ENCODE measurements around the gene MSRB3.

DNA sequence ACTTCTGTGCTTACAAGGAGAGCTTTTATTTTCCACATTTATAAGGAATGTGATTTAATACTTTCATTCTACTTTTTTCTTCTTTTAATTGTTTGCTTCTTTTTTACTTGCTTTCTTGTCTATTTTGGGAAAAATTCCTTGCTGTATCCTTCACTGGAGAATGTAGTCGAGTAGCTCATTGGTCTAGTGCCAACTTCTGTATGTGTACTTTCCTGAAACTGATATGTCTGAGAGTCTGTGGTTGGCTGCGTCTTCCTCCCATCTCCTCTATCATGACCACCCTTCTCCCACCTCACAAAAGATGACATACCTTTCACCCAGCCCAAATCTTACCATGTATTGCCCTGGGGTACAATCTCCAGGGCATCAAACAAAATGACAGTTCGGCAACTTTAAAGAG is 51.8 kb downstream of the MSRB3 start:
- TF ChIP-seq, protein P1, sequence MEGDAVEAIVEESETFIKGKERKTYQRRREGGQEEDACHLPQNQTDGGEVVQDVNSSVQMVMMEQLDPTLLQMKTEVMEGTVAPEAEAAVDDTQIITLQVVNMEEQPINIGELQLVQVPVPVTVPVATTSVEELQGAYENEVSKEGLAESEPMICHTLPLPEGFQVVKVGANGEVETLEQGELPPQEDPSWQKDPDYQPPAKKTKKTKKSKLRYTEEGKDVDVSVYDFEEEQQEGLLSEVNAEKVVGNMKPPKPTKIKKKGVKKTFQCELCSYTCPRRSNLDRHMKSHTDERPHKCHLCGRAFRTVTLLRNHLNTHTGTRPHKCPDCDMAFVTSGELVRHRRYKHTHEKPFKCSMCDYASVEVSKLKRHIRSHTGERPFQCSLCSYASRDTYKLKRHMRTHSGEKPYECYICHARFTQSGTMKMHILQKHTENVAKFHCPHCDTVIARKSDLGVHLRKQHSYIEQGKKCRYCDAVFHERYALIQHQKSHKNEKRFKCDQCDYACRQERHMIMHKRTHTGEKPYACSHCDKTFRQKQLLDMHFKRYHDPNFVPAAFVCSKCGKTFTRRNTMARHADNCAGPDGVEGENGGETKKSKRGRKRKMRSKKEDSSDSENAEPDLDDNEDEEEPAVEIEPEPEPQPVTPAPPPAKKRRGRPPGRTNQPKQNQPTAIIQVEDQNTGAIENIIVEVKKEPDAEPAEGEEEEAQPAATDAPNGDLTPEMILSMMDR (IDR thresholded peaks at IDR 0.05): no peak
- TF ChIP-seq POLR2A (IDR thresholded peaks at IDR 0.05): no peak
- no peak for TF ChIP-seq EP300 (IDR thresholded peaks at IDR 0.05)

All from ovary (tissue), 3 donors.